ENCODE measurements around the gene TMEM232. TPM values are rescaled to one million over a fixed set of nuclear protein-coding genes. Genes with fewer than 3 reads are reported as not detected.

TMEM232 gene
- total and polyA plus RNA-seq, 2 donors from 2014 or later: 4.8 to 11.3 TPM

DNA sequence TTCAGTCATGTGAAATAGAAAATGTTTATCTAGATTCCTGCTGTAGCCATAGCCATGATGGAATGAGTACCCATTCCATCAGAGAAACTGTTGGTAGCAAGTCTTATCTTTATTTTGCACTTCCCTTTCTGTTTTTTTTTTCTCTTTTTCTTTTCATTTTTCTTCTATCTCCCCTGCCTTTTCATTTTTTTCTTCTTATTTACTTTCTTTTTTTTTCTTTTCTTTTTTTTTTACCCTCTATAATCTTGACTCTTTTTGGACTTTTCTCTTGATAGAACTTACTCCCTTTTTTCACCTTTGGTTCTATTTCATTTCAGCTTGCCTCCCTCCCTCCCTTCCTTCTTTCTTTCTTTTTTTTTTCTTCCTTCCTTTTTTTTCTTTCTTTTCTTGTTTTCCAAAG, 27.7 kb upstream of the TMEM232 start:
- DNase-seq: no peak
- Histone ChIP-seq H3K4me1 (ENCODE audit: control insufficient read depth in 2 of 3, insufficient read depth in 2 of 3, low read depth in 1 of 3, low read length in 3 of 3) (no peaks in the 10 kb centered on the region), H3K27me3 (ENCODE audit: control insufficient read depth, insufficient read depth, low read length) (no peaks in the 10 kb centered on the region), H3K9me3 (ENCODE audit: control insufficient read depth in 2 of 3, insufficient read depth in 1 of 3, low read length in 3 of 3) (no peaks in the 10 kb centered on the region), H3K4me3 (ENCODE audit: low read length in 3 of 3) (no peak overlapping the region), H3K9ac (ENCODE audit: low read length in 3 of 3) (no peak overlapping the region), H3K27ac (ENCODE audit: low read depth in 2 of 2, low read length in 2 of 2) (no peak overlapping the region), H3K36me3 (ENCODE audit: control insufficient read depth in 2 of 3, insufficient read depth in 3 of 3, low read length in 3 of 3) (peaks cover 1 to 10% (median 4%) of the 10 kb centered on the region in 3 donors)
- intact Hi-C loops (cut with DNase I): no loop called here
- no peak for FAIRE-seq
- no peak for TF ChIP-seq CTCF (IDR thresholded peaks at IDR 0.05; ENCODE audit: borderline replicate concordance, extremely low read depth, insufficient read depth)

DNA sequence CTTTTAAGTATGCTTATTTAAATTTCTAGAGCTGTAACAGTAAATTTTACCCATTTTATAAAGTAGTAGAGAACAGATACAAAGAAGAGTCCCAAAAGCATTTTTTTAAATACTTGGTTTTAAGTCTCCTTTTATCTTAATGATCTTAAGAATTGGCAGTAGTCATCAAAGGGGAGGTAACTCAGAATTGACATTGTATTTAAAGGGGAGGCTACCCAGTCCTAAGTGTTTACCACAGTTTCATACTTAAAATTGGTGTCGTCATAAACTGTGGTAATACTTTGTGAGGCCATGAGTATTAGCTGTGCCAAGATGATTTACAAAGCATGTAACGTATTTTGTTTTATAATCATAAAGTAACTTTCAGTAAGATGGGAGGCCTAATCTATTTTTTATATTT, 27.1 kb upstream of the TMEM232 start:
- Histone ChIP-seq H3K9me3 (ENCODE audit: control insufficient read depth in 2 of 3, insufficient read depth in 1 of 3, low read length in 3 of 3) (no peaks in the 10 kb centered on the region), H3K4me3 (ENCODE audit: low read length in 3 of 3) (no peak overlapping the region), H3K9ac (ENCODE audit: low read length in 3 of 3) (no peak overlapping the region), H3K27me3 (ENCODE audit: control insufficient read depth, insufficient read depth, low read length) (no peaks in the 10 kb centered on the region), H3K36me3 (ENCODE audit: control insufficient read depth in 2 of 3, insufficient read depth in 3 of 3, low read length in 3 of 3) (peaks cover under 1 to 11% (median 4%) of the 10 kb centered on the region in 3 donors), H3K4me1 (ENCODE audit: control insufficient read depth in 2 of 3, insufficient read depth in 2 of 3, low read depth in 1 of 3, low read length in 3 of 3) (no peaks in the 10 kb centered on the region), H3K27ac (ENCODE audit: low read depth in 2 of 2, low read length in 2 of 2) (no peak overlapping the region)
- DNase-seq (no peak), FAIRE-seq (no peak)
- intact Hi-C loops (cut with DNase I): no loop called here
- TF ChIP-seq CTCF (IDR thresholded peaks at IDR 0.05; ENCODE audit: borderline replicate concordance, extremely low read depth, insufficient read depth): no peak

DNA sequence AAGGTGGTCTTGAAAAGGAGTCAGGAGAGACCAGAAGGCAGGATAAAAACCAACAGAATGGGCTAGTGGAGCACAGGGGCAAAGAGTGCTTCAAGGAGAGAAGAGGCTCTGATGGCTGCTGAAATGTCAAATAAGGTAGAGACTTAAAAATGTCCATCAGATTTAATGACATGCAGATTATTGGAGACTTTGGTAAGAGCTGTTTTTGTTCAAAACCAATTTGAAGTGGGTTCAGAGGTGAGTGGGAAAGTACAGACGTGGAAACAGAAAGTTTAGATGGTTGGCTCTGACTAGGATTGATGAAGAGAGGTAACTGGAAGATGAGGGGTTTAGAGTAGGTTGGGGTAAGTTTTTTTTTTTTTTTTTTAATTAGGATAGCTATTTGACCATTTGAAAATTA, 26.5 kb upstream of the TMEM232 start:
- intact Hi-C loops (cut with DNase I): no loop called here
- no peak for FAIRE-seq
- no peak overlapping the region for H3K27ac ChIP-seq (ENCODE audit: low read depth in 2 of 2, low read length in 2 of 2)
- no peak overlapping the region for H3K9ac ChIP-seq (ENCODE audit: low read length in 3 of 3)
- no peaks in the 10 kb centered on the region for H3K9me3 ChIP-seq (ENCODE audit: control insufficient read depth in 2 of 3, insufficient read depth in 1 of 3, low read length in 3 of 3)
- no peak for DNase-seq
- peaks cover 3 to 12% (median 4%) of the 10 kb centered on the region in 3 donors for H3K36me3 ChIP-seq (ENCODE audit: control insufficient read depth in 2 of 3, insufficient read depth in 3 of 3, low read length in 3 of 3)
- no peaks in the 10 kb centered on the region for H3K27me3 ChIP-seq (ENCODE audit: control insufficient read depth, insufficient read depth, low read length)
- no peak overlapping the region for H3K4me3 ChIP-seq (ENCODE audit: low read length in 3 of 3)
- no peaks in the 10 kb centered on the region for H3K4me1 ChIP-seq (ENCODE audit: control insufficient read depth in 2 of 3, insufficient read depth in 2 of 3, low read depth in 1 of 3, low read length in 3 of 3)
- no peak for TF ChIP-seq CTCF (IDR thresholded peaks at IDR 0.05; ENCODE audit: borderline replicate concordance, extremely low read depth, insufficient read depth)

Data from kidney (tissue), 14 donors.